Pons (tissue), 1 donor: ENCODE measurements around the gene JPT2.

Experiments
- DNase-seq: peaks from one replicate; pipeline ENCODE4 v3.0.0-alpha.2; 2016; ENCODE audit warnings: low spot score

Gene JPT2

GRCh38 chr16:1677942-1678499, at the start of gene JPT2:
Gene JPT2, plus strand, starts transcription at chr16:1678279. Its CDS starts 34 bp downstream, at chr16:1678313.
- peak; percentile 94 for DNase-seq

GRCh38 chr16:1630450-1631213, 47.4 kb upstream of the JPT2 start:
- no peak for DNase-seq

GRCh38 chr16:1631230-1631629, 46.8 kb upstream of the JPT2 start:
- DNase-seq, result no peak

- peak; percentile 66 for DNase-seq
These were observed 46.0 kb upstream of the JPT2 start for GRCh38 chr16:1631931-1632637.

GRCh38 chr16:1632638-1632970, 45.5 kb upstream of the JPT2 start:
- DNase-seq, result no peak

- no peak for DNase-seq
These were observed 44.8 kb upstream of the JPT2 start for GRCh38 chr16:1633310-1633709.

GRCh38 chr16:1634541-1634940, 43.5 kb upstream of the JPT2 start:
- no peak for DNase-seq

- no peak for DNase-seq
These were observed 43.0 kb upstream of the JPT2 start for GRCh38 chr16:1635070-1635469.

- DNase-seq, result no peak
These were observed 40.6 kb upstream of the JPT2 start for GRCh38 chr16:1637526-1637925.

- DNase-seq, result no peak
These were observed 39.3 kb upstream of the JPT2 start for GRCh38 chr16:1638757-1639156.

- no peak for DNase-seq
These were observed 38.8 kb upstream of the JPT2 start for GRCh38 chr16:1639282-1639681.

GRCh38 chr16:1639860-1640259, 38.2 kb upstream of the JPT2 start:
- DNase-seq, result no peak

- no peak for DNase-seq
These were observed 37.7 kb upstream of the JPT2 start for GRCh38 chr16:1640261-1640941.

GRCh38 chr16:1641261-1641660, 36.8 kb upstream of the JPT2 start:
- DNase-seq, result no peak

- peak; percentile 83 for DNase-seq
These were observed 35.9 kb upstream of the JPT2 start for GRCh38 chr16:1642148-1642547.

- no peak for DNase-seq
These were observed 35.3 kb upstream of the JPT2 start for GRCh38 chr16:1642753-1643152.

GRCh38 chr16:1643521-1643920, 34.6 kb upstream of the JPT2 start:
- DNase-seq, result no peak

GRCh38 chr16:1645914-1646525, 32.1 kb upstream of the JPT2 start:
- DNase-seq, result no peak

GRCh38 chr16:1647856-1648255, 30.2 kb upstream of the JPT2 start:
- no peak for DNase-seq

GRCh38 chr16:1650131-1650530, 27.9 kb upstream of the JPT2 start:
- DNase-seq, result no peak

- no peak for DNase-seq
These were observed 26.7 kb upstream of the JPT2 start for GRCh38 chr16:1651094-1651973.

GRCh38 chr16:1651974-1652312, 26.1 kb upstream of the JPT2 start:
- no peak for DNase-seq
